Esophagus (tissue), 2 donors: ENCODE data around the gene CCDC116. TPM values are rescaled to one million over a fixed set of nuclear protein-coding genes. Genes with fewer than 3 reads are reported as not detected.
A peak's percentile ranks its signal among the peaks of the same experiment; 100 is the strongest.
"Not testable (repeated sequence)": the region's sequence is repeated elsewhere in the genome, so short reads cannot be mapped to it uniquely, and the experiment has no call there.

Source experiments
- H3K27ac ChIP-seq, 2 donors: one replicate each; pipeline ENCODE4 v1.5.1; 2013; ENCODE audit warnings: low read depth in 2 of 2, mild to moderate bottlenecking in 2 of 2, inconsistent platforms in 1 of 2, low read length in 1 of 2, moderate library complexity in 1 of 2
- H3K27me3 ChIP-seq, 2 donors: one replicate each; pipeline ENCODE4 v1.6.1; 2013; ENCODE audit warnings: low read length in 2 of 2, control low read depth in 1 of 2, mild to moderate bottlenecking in 1 of 2; ENCODE audit not compliant: insufficient read depth in 2 of 2, control insufficient read depth in 1 of 2
- H3K36me3 ChIP-seq, 2 donors: one replicate each; pipeline ENCODE4 v1.6.1; 2013; ENCODE audit warnings: low read length in 1 of 2; ENCODE audit not compliant: control insufficient read depth in 2 of 2, insufficient read depth in 2 of 2
- H3K4me1 ChIP-seq, 2 donors: one replicate each; pipeline ENCODE4 v1.6.1; 2013; ENCODE audit warnings: low read length in 1 of 2; ENCODE audit not compliant: control insufficient read depth in 2 of 2, insufficient read depth in 2 of 2
- H3K4me3 ChIP-seq, 2 donors: one replicate each; pipeline ENCODE4 v1.5.1; 2013; ENCODE audit warnings: low read length in 2 of 2, mild to moderate bottlenecking in 2 of 2, low read depth in 1 of 2, moderate library complexity in 1 of 2
- H3K9me3 ChIP-seq, 2 donors: one replicate each; pipeline ENCODE4 v1.6.1; 2013; ENCODE audit warnings: mild to moderate bottlenecking in 2 of 2, low read depth in 1 of 2, low read length in 1 of 2, moderate library complexity in 1 of 2; ENCODE audit not compliant: control insufficient read depth in 2 of 2, insufficient read depth in 1 of 2
- WGBS, 2 donors: extraction: QIAGEN DNeasy Blood & Tissue Kit; methylation state at CpG; one replicate each; pipeline ENCODE4 v1.1.7; 2013; 5-methylcytosine and 5-hydroxymethylcytosine counted together
- polyA plus RNA-seq, 2 donors: library from polyadenylated mRNA; stranded (reverse); fragments of 200-250 nt; gene quantifications; one replicate each; pipeline ENCODE4 v1.2.3, GENCODE V29; 2013
- donor health status: healthy with polysubstance abuse.
- donor health status: Bipolar disorder and iron deficiency.

CCDC116 gene
- polyA plus RNA-seq, 2 donors, result 0.25 to 0.61 TPM

- Histone ChIP-seq H3K27ac (peak within 1 kb of the TSS; percentile 69 to 72), H3K27me3 (no peaks in the 10 kb centered on the region), H3K9me3 (no peaks in the 10 kb centered on the region), H3K4me3 (peak within 1 kb of the TSS; percentile 77 to 98), H3K36me3 (peaks cover 0 to 3% of the 10 kb centered on the region in 2 donors), H3K4me1 (peaks cover 4 to 19% of the 10 kb centered on the region in 2 donors)
- WGBS, 2 donors, result 1% methylated on average over 77 to 93 of the region's 93 CpGs
These were observed 3.1 kb upstream of the CCDC116 start, which contains the start of gene YDJC for GRCh38 chr22:21629255-21630149. TSS of gene YDJC (minus strand) at chr22:21630022. CDS start at chr22:21630014, 8 bp downstream.

GRCh38 chr22:21631025-21631424 is 1.5 kb upstream of the CCDC116 start:
- peaks cover 0 to 3% of the 10 kb centered on the region in 2 donors for H3K36me3 ChIP-seq
- no peaks in the 10 kb centered on the region for H3K27me3 ChIP-seq
- H3K4me1 ChIP-seq, result peaks cover 4 to 13% of the 10 kb centered on the region in 2 donors
- H3K9me3 ChIP-seq, result no peaks in the 10 kb centered on the region
- H3K27ac ChIP-seq, result no peak overlapping the region
- no peak overlapping the region for H3K4me3 ChIP-seq
- 90 to 91% methylated on average over 4 of the region's 4 CpGs for WGBS, 2 donors

- no peaks in the 10 kb centered on the region for H3K27me3 ChIP-seq
- H3K9me3 ChIP-seq, result no peaks in the 10 kb centered on the region
- no peak overlapping the region for H3K4me3 ChIP-seq
- peaks cover 4 to 11% of the 10 kb centered on the region in 2 donors for H3K4me1 ChIP-seq
- 95 to 96% methylated on average over 18 of the region's 18 CpGs for WGBS, 2 donors
- H3K27ac ChIP-seq, result no peak overlapping the region
- peaks cover 0 to 3% of the 10 kb centered on the region in 2 donors for H3K36me3 ChIP-seq
These were observed 371 bp downstream of the CCDC116 start for GRCh38 chr22:21632931-21633330.

- Histone ChIP-seq H3K4me3 (no peak overlapping the region), H3K27ac (no peak overlapping the region), H3K4me1 (peaks cover 4 to 7% of the 10 kb centered on the region in 2 donors), H3K36me3 (peaks cover 0 to under 1% of the 10 kb centered on the region in 2 donors), H3K9me3 (no peaks in the 10 kb centered on the region), H3K27me3 (no peaks in the 10 kb centered on the region)
- 70 to 84% methylated on average over 4 of the region's 4 CpGs for WGBS, 2 donors
These were observed 921 bp downstream of the CCDC116 start for GRCh38 chr22:21633481-21633880.

GRCh38 chr22:21634081-21634480 is 1.5 kb downstream of the CCDC116 start:
- H3K9me3 ChIP-seq, result no peaks in the 10 kb centered on the region
- WGBS, 2 donors, result 95 to 96% methylated on average over 16 of the region's 16 CpGs
- peaks cover under 1 to 1% of the 10 kb centered on the region in 2 donors for H3K4me1 ChIP-seq
- H3K27ac ChIP-seq, result no peak overlapping the region
- H3K36me3 ChIP-seq, result no peaks in the 10 kb centered on the region
- H3K4me3 ChIP-seq, result no peak overlapping the region
- H3K27me3 ChIP-seq, result no peaks in the 10 kb centered on the region

GRCh38 chr22:21634844-21635243 is 2.3 kb downstream of the CCDC116 start:
- no peak overlapping the region for H3K27ac ChIP-seq
- H3K4me3 ChIP-seq, result no peak overlapping the region
- H3K36me3 ChIP-seq, result no peaks in the 10 kb centered on the region
- H3K27me3 ChIP-seq, result no peaks in the 10 kb centered on the region
- H3K4me1 ChIP-seq, result no peaks in the 10 kb centered on the region
- WGBS, 2 donors, result 85 to 86% methylated on average over 19 of the region's 19 CpGs
- no peaks in the 10 kb centered on the region for H3K9me3 ChIP-seq

GRCh38 chr22:21635771-21636510 is 3.4 kb downstream of the CCDC116 start:
- Histone ChIP-seq H3K4me1 (no peaks in the 10 kb centered on the region), H3K4me3 (no peak overlapping the region), H3K27me3 (no peaks in the 10 kb centered on the region), H3K36me3 (no peaks in the 10 kb centered on the region), H3K9me3 (no peaks in the 10 kb centered on the region), H3K27ac (no peak overlapping the region)
- 80 to 82% methylated on average over 15 of the region's 15 CpGs for WGBS, 2 donors

- H3K4me1 ChIP-seq, result peaks cover 0 to 2% of the 10 kb centered on the region in 2 donors
- no peak overlapping the region for H3K27ac ChIP-seq
- H3K27me3 ChIP-seq, result no peaks in the 10 kb centered on the region
- 91 to 94% methylated on average over 17 of the region's 17 CpGs for WGBS, 2 donors
- H3K36me3 ChIP-seq, result no peaks in the 10 kb centered on the region
- H3K9me3 ChIP-seq, result no peaks in the 10 kb centered on the region
- no peak overlapping the region for H3K4me3 ChIP-seq
These were observed 4.2 kb downstream of the CCDC116 start for GRCh38 chr22:21636629-21637218.

- not testable (repeated sequence) for H3K36me3 ChIP-seq, H3K4me3 ChIP-seq, H3K4me1 ChIP-seq, H3K9me3 ChIP-seq, H3K27me3 ChIP-seq, H3K27ac ChIP-seq
- WGBS, 2 donors, result 90 to 100% methylated on average over 2 of the region's 2 CpGs
These were observed 4.9 kb downstream of the CCDC116 start for GRCh38 chr22:21637450-21637849.
